Left lung (tissue), 10 donors: ENCODE measurements around the gene SH3RF1. TPM values are rescaled to one million over a fixed set of nuclear protein-coding genes. Genes with fewer than 3 reads are reported as not detected.

Experiments used
- ATAC-seq: fragments of 200-7000 bp; cut with Tn5 transposase; one replicate; pipeline ENCODE4 v1.9.1; 2020; ENCODE audit warnings: moderate library complexity
- DNase-seq, 4 donors: peaks; one replicate each; pipeline ENCODE4 v3.0.0-alpha.2; 2013 to 2020
- H3K27ac ChIP-seq, 2 donors: fragments of 200-600 bp; sonication (generic) in 1 of 2; one replicate each; pipeline versions ENCODE4 v1.5.0 to v1.8.0; 2020 to 2021
- H3K27me3 ChIP-seq, 2 donors: fragments of 200-600 bp; sonication (generic) in 1 of 2; one replicate each; pipeline versions ENCODE4 v1.5.0 to v1.8.0; 2020 to 2021
- H3K36me3 ChIP-seq, 2 donors: fragments of 200-600 bp; sonication (generic) in 1 of 2; one replicate each; pipeline versions ENCODE4 v1.5.0 to v1.8.0; 2020 to 2021
- H3K4me1 ChIP-seq, 2 donors: fragments of 200-600 bp; one replicate each; pipeline ENCODE4 v1.8.0; 2021
- H3K4me3 ChIP-seq, 2 donors: fragments of 200-600 bp; sonication (generic) in 1 of 2; one replicate each; pipeline versions ENCODE4 v1.5.0 to v1.8.0; 2020 to 2021; ENCODE audit warnings: mild to moderate bottlenecking in 1 of 2
- H3K9me3 ChIP-seq, 2 donors: fragments of 200-600 bp; sonication (generic) in 1 of 2; one replicate each; pipeline versions ENCODE4 v1.5.0 to v1.8.0; 2020 to 2021
- CTCF ChIP-seq, 2 donors: fragments of 200-600 bp; sonication (generic) in 1 of 2; IDR thresholded peaks; one replicate each; pipeline versions ENCODE4 v1.5.0 to v1.8.0; 2021; ENCODE audit warnings: antibody characterized with exemption in 2 of 2
- intact Hi-C, 2 donors: fragments of 100-400 bp; cut with DNase I; formaldehyde crosslinking; loops; one replicate each; pipeline versions ENCODE4 v1.11.2 to v1.14.2; 2022
- polyA plus RNA-seq, 6 donors: library from polyadenylated mRNA; unstranded; fragments of 120-200 nt; gene quantifications; one replicate each; pipeline ENCODE4 v1.2.1, GENCODE V29; 2013; ENCODE audit not compliant: insufficient read length in 6 of 6
- total RNA-seq, 2 donors: library from RNA; stranded (reverse); fragmentation: NEBNext Ultra II Directional; extraction: Animal tissue kit (Norgen Biotek cat#: 25700); gene quantifications; one replicate each; pipeline ENCODE4 v1.2.1, GENCODE V29; 2021
- donor health status: DM: no; HTN: yes; CAD: no.
- donor health status: DM: no; HTN: no; CAD: no.

Gene SH3RF1
- total and polyA plus RNA-seq, 8 donors: 18.9 to 39.4 (median 20.8) TPM

- Histone ChIP-seq H3K4me1 (peaks cover 4 to 7% of the 10 kb centered on the region in 2 donors), H3K9me3 (no peaks in the 10 kb centered on the region), H3K27ac (no peak overlapping the region), H3K27me3 (no peaks in the 10 kb centered on the region), H3K36me3 (no peaks in the 10 kb centered on the region), H3K4me3 (no peak overlapping the region)
- no peak for TF ChIP-seq CTCF (IDR thresholded peaks at IDR 0.05)
- DNase-seq (no peak), ATAC-seq (no peak)
- intact Hi-C loops: no loop called here
Measured at GRCh38 chr4:169164669-169165415, 105.9 kb downstream of the SH3RF1 start.

- Histone ChIP-seq H3K4me1 (peaks cover 7 to 8% of the 10 kb centered on the region in 2 donors), H3K9me3 (no peaks in the 10 kb centered on the region), H3K27ac (no peak overlapping the region), H3K27me3 (no peaks in the 10 kb centered on the region), H3K4me3 (no peak overlapping the region), H3K36me3 (no peaks in the 10 kb centered on the region)
- intact Hi-C loops: no loop called here
- DNase-seq: no peak
- no peak for ATAC-seq
- no peak for TF ChIP-seq CTCF (IDR thresholded peaks at IDR 0.05)
Measured at GRCh38 chr4:169163947-169164668, 106.6 kb downstream of the SH3RF1 start.

- intact Hi-C loops: no loop called here
- H3K27me3 ChIP-seq: no peaks in the 10 kb centered on the region
- no peaks in the 10 kb centered on the region for H3K36me3 ChIP-seq
- no peak for ATAC-seq
- DNase-seq: no peak
- no peak overlapping the region for H3K27ac ChIP-seq
- no peaks in the 10 kb centered on the region for H3K9me3 ChIP-seq
- H3K4me3 ChIP-seq: no peak overlapping the region
- H3K4me1 ChIP-seq: peaks cover 7 to 8% of the 10 kb centered on the region in 2 donors
- no peak for TF ChIP-seq CTCF (IDR thresholded peaks at IDR 0.05)
Measured at GRCh38 chr4:169163495-169163894, 107.3 kb downstream of the SH3RF1 start.

GRCh38 chr4:169160825-169161224 is 109.9 kb downstream of the SH3RF1 start:
- H3K4me1 ChIP-seq: peaks cover 7 to 8% of the 10 kb centered on the region in 2 donors
- DNase-seq: peak in 2 of 4 donors; percentile 49 to 59
- no peaks in the 10 kb centered on the region for H3K36me3 ChIP-seq
- H3K27me3 ChIP-seq: no peaks in the 10 kb centered on the region
- TF ChIP-seq CTCF (IDR thresholded peaks at IDR 0.05): no peak
- peak; percentile 51 for ATAC-seq
- intact Hi-C loops: no loop called here
- H3K4me3 ChIP-seq: no peak overlapping the region
- H3K9me3 ChIP-seq: no peaks in the 10 kb centered on the region
- H3K27ac ChIP-seq: no peak overlapping the region

- intact Hi-C loops: no loop called here
- no peak for DNase-seq
- no peak for ATAC-seq
- Histone ChIP-seq H3K4me1 (peaks cover under 1 to 5% of the 10 kb centered on the region in 2 donors), H3K9me3 (no peaks in the 10 kb centered on the region), H3K36me3 (peaks cover 0 to 11% of the 10 kb centered on the region in 2 donors), H3K27ac (no peak overlapping the region), H3K4me3 (no peak overlapping the region), H3K27me3 (no peaks in the 10 kb centered on the region)
- no peak for TF ChIP-seq CTCF (IDR thresholded peaks at IDR 0.05)
Measured at GRCh38 chr4:169159624-169160171, 111.1 kb downstream of the SH3RF1 start.
